ENCODE results near the gene TCL1B. TPM values are rescaled to one million over a fixed set of nuclear protein-coding genes. Genes with fewer than 3 reads are reported as not detected.

TCL1B gene
- total RNA-seq, 1 donor from 2014 or later, result not detected

- no peak for TF ChIP-seq CTCF (IDR thresholded peaks at IDR 0.05; ENCODE audit: insufficient read depth, low read length, severe bottlenecking)
- Histone ChIP-seq H3K36me3 (ENCODE audit: control insufficient read depth, insufficient read depth, low read length) (no peaks in the 10 kb centered on the region), H3K4me3 (ENCODE audit: low read depth, low read length) (no peak overlapping the region), H3K27me3 (ENCODE audit: control insufficient read depth, insufficient read depth, low read length) (no peaks in the 10 kb centered on the region)
- DNase-seq (ENCODE audit: low read depth), result no peak
- FAIRE-seq, result peak; percentile 13
Measured at GRCh38 chr14:95692109-95692508, 5.9 kb downstream of the TCL1B start.

DNA sequence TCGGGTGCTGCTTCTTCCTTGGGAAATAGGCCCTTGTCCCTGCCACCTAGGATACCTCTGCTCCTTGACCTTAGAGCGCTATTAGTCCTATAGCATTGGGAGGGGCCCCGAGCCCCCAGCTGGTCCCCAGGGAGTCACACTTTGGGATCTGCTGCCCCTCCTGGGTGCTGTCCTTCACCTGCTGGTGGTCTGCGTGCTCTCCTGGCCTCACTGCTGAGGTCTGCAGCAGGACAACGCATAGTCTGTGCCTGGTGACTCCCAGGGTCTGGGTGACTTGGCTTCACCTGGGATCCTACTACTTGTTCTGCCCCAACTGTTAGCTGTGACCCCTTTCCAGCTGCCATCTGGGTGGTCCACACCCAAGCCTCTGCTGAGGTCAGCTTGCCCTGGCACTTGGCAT lies 8.8 kb downstream of the TCL1B start:
- H3K36me3 ChIP-seq (ENCODE audit: control insufficient read depth, insufficient read depth, low read length), result no peaks in the 10 kb centered on the region
- no peak for FAIRE-seq
- TF ChIP-seq CTCF (IDR thresholded peaks at IDR 0.05; ENCODE audit: insufficient read depth, low read length, severe bottlenecking), result no peak

GRCh38 chr14:95695913-95696312 lies 9.7 kb downstream of the TCL1B start:
- FAIRE-seq, result no peak
- Histone ChIP-seq H3K36me3 (ENCODE audit: control insufficient read depth, insufficient read depth, low read length) (no peaks in the 10 kb centered on the region), H3K27me3 (ENCODE audit: control insufficient read depth, insufficient read depth, low read length) (no peaks in the 10 kb centered on the region), H3K4me3 (ENCODE audit: low read depth, low read length) (no peak overlapping the region)
- no peak for DNase-seq (ENCODE audit: low read depth)
- TF ChIP-seq CTCF (IDR thresholded peaks at IDR 0.05; ENCODE audit: insufficient read depth, low read length, severe bottlenecking), result no peak

More for the DNA sequence above, 8.8 kb downstream of the TCL1B start:
- Histone ChIP-seq H3K27me3 (ENCODE audit: control insufficient read depth, insufficient read depth, low read length) (no peaks in the 10 kb centered on the region), H3K4me3 (ENCODE audit: low read depth, low read length) (no peak overlapping the region)
- no peak for DNase-seq (ENCODE audit: low read depth)

DNA sequence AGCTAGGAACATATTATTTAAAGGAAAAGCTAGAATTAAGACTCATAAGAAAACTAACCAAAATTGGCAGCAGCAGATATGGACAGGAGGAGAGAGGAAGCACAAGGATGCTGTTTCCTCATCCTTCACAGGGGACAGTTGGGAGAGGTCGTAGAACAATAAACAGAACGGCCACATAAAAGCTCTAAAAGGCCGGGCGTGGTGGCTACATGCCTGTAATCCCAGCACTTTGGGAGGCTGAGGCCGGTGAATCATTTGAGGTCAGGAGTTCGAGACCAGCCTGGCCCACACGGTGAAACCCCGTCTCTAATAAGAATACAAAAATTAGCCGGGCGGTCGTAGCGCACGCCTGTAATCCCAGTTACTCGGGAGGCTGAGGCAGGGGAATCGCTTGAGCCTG lies 10.5 kb downstream of the TCL1B start:
- TF ChIP-seq CTCF (IDR thresholded peaks at IDR 0.05; ENCODE audit: insufficient read depth, low read length, severe bottlenecking), result no peak
- Histone ChIP-seq H3K4me3 (ENCODE audit: low read depth, low read length) (no peak overlapping the region), H3K36me3 (ENCODE audit: control insufficient read depth, insufficient read depth, low read length) (no peaks in the 10 kb centered on the region), H3K27me3 (ENCODE audit: control insufficient read depth, insufficient read depth, low read length) (no peaks in the 10 kb centered on the region)
- no peak for DNase-seq (ENCODE audit: low read depth)
- FAIRE-seq, result no peak

DNA sequence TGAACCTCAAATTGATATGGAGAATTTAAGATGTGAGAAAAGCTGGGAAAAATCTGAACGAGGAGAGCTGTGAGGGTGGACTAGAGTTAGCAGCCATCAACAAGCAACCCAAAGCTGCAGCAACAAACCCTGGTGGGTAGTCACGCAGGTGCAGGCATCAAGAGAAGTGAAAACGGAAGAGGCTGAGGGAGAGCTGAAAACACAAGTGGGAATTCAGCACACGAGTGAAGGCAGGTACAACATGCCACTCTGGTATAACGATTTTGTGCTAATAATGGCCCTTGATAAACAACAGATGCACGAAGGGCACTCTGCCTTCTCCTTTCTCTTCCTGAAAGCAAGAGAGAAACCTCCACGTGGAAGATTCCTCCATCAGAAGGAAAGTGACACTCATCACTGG lies 11.5 kb downstream of the TCL1B start:
- TF ChIP-seq CTCF (IDR thresholded peaks at IDR 0.05; ENCODE audit: insufficient read depth, low read length, severe bottlenecking), result no peak
- no peaks in the 10 kb centered on the region for H3K27me3 ChIP-seq (ENCODE audit: control insufficient read depth, insufficient read depth, low read length)
- no peak overlapping the region for H3K4me3 ChIP-seq (ENCODE audit: low read depth, low read length)
- no peaks in the 10 kb centered on the region for H3K36me3 ChIP-seq (ENCODE audit: control insufficient read depth, insufficient read depth, low read length)
- FAIRE-seq (no peak), DNase-seq (ENCODE audit: low read depth) (no peak)

DNA sequence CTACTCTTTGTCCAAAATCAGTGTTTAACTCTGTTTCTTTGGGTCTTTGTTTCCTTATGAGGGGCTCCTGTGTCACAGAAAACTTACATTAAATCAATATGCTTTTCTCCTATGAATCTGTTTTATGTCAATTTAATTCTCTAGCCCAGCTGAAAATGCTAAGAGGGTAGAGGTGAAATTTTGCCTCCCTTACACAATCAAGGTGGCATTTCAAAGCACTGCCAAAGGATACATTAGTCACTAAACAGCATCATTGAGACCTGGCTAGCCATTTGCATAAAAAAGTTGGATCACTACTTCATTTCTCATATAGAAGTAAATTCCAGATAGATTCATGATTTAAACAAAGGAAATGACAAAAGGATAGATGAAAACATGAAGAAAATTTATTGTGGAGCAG lies 12.1 kb downstream of the TCL1B start:
- FAIRE-seq (no peak), DNase-seq (ENCODE audit: low read depth) (no peak)
- Histone ChIP-seq H3K27me3 (ENCODE audit: control insufficient read depth, insufficient read depth, low read length) (no peaks in the 10 kb centered on the region), H3K36me3 (ENCODE audit: control insufficient read depth, insufficient read depth, low read length) (no peaks in the 10 kb centered on the region), H3K4me3 (ENCODE audit: low read depth, low read length) (no peak overlapping the region)
- no peak for TF ChIP-seq CTCF (IDR thresholded peaks at IDR 0.05; ENCODE audit: insufficient read depth, low read length, severe bottlenecking)

All from bronchial epithelial cell (primary cell).